GM15510 (cell line): Measurements from ENCODE around the gene METTL21A.
A peak's percentile ranks its signal among the peaks of the same experiment; 100 is the strongest.

Source experiments
- POLR2A ChIP-seq: IDR thresholded peaks from 3 replicates; pipeline ENCODE4 v1.6.1; 2011; ENCODE audit warnings: borderline replicate concordance; ENCODE audit not compliant: insufficient read length; ENCODE audit errors: extremely low read depth

Gene METTL21A

GRCh38 chr2:207625014-207625907, at the start of gene METTL21A:
Gene METTL21A (minus strand): TSS chr2:207625394. CDS start chr2:207624375, 1,019 bp downstream.
- peak; percentile 76 for TF ChIP-seq POLR2A

DNA sequence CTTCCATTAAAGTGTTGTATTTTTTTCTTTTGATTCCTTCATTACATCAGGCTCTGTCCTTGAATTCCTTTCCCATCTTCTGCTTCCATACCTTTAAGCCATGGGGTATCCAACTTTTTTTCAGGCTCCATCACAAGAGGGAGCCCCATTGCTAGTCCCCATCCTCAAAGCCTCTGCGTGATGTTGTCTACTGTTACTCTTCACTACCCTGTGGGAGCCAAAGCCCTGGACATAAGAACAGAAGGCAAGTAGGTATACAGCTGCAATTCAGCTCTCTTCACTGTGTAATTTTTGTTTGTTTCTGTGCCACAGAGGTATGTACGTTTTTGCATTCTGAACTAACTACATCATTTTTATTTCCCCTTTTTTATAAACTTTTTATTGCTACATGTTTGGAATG, 49.6 kb upstream of the METTL21A start:
- TF ChIP-seq POLR2A, result no peak

DNA sequence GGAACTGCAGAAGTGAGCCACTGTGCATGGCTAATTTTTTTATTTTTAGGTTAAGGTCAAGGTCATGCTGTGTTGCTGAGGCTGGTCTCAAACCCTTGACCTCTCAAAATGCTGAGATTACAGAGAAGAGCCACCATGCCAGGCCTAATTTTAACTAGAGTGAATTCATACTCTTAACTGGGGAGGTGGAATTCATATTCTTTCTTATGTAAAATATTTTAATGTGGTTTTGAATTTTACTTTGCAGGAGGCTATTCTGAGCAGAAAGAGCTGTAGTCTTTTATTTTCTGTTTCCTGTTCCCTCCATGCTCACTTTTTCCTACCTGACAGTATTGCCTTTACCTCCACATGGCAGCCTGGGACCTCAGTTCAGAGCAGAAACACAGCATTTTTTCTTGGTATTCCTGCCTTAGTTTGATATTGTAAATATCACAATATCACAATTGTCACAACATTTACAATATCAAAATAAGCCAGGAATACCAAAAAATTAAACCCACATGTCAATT, 49.1 kb upstream of the METTL21A start:
- no peak for TF ChIP-seq POLR2A

DNA sequence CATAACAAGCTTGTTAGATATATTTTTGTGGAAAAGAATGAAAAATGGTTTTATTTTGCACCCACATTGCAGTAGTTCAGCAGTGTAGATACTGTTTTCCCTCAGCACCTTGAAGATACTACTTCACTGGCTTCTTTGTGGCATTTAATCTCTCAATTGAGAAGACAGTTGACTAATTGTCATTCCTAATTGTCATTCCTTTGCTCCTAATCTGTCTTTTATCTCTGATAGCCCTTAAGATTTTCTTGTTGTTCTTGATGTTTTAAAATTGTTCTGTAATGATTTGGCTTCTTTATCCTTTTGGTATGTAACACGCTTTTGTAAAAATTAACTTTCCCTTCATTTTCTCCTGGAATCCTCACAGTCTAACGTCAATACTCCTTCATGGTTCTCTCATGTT, 48.2 kb upstream of the METTL21A start:
- no peak for TF ChIP-seq POLR2A

DNA sequence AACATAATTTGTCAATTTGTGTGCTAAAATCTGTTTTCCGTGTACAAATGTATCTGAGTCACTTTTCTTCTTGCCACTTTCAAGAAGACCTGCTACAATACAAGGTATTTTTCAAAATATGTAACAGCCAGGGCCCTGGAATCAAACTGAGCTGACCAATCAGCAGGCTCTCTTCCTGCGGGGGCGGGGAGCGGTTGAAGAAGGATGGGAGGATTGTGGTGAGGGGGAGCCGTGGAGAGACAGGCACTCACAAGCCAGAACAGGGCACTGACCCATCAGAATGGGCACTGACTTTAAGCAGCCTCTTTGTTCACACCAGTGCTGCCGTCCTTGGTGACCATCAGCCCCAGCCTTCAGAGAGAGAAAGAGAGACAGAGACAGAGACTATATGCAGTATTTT, 45.7 kb upstream of the METTL21A start:
- no peak for TF ChIP-seq POLR2A

DNA sequence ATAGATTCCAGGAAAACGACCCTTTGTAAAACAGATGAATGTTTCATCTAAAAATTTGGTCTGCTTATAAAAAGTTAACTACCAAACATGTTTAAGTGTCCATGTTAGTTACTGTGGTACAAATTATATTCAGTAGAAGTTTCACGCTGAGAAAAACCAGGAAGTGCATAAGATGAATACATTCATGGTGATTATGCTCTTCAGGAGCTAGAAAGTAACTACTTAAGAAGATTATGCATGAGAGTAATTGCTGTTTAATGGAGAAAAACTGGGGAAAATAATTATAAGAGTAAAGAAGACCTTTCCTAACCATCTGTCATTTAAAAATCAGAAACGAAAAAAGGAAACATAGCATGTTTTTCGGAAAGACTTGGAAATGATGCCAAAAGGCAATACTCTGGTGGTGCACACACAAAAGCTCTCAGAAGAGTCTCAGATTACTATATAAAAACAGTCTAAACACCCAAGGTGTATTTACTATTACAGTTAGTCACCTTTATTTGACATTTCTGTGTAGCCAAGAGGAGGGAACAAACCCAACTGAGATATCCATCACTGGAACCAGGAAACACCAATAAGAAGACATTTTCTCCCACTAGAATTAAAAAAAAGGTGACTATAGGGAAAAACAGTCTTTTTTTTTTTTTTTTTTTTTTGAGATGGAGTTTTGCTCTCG, 38.8 kb upstream of the METTL21A start:
- no peak for TF ChIP-seq POLR2A

GRCh38 chr2:207662203-207662602, 37.0 kb upstream of the METTL21A start:
- peak; percentile 18 for TF ChIP-seq POLR2A

GRCh38 chr2:207660994-207661393, 35.8 kb upstream of the METTL21A start:
- TF ChIP-seq POLR2A, result no peak

DNA sequence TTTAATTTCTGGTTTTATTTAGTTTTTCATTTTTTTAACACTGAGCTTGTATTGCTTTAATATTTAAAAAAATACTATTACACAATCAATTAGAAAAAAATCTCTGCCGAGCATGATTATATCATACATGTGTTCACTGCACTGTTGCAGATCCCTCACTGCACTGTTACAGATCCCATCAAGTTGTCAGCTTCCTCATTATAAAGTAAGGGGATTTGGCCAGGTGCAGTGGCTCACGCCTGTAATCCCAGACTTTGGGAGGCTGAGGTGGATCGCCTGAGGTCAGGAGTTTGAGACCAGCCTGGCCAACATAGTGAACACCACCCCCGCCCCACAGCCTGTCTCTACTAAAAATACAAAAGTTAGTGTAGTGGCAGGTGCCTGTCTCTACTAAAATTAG, 33.0 kb upstream of the METTL21A start:
- no peak for TF ChIP-seq POLR2A

DNA sequence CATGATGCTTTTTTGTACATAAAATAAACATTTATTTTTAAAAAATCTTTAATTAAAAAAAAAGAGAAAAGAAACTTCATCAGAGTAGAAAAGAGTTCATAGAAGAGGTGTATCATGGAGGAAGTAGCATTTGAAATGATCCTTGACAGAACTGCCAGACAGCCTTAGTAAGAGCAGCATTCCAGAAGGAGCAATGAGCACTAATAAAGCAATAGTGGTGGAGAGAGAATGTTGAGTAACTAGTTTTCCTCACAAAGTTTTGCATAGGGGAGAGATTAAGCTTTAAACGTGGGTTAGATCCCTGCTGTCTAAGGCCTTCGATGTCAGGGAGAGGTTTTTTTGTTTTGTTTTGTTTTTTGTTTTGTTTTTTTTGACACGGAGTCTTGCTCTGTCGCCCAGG, 29.8 kb upstream of the METTL21A start:
- no peak for TF ChIP-seq POLR2A

GRCh38 chr2:207643892-207644291, 18.7 kb upstream of the METTL21A start:
- TF ChIP-seq POLR2A, result no peak

DNA sequence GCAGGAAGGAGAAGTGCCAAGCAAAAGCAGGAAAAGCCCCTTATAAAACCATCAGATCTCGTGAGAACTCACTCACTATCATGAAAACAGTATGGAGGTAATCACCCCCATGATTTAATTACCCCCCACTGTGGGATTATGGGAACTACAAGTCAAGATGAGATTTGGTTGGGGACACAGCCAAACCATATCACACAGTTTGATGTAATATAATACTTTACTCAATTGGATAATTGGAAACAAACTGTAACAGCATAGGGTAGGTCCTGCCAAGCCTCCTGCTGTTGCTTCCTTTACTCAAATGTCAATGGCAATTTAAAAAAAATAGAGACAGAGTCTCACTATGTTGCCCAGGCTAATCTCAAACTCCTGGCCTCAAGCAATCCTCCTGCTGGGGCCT, 15.5 kb upstream of the METTL21A start:
- no peak for TF ChIP-seq POLR2A

DNA sequence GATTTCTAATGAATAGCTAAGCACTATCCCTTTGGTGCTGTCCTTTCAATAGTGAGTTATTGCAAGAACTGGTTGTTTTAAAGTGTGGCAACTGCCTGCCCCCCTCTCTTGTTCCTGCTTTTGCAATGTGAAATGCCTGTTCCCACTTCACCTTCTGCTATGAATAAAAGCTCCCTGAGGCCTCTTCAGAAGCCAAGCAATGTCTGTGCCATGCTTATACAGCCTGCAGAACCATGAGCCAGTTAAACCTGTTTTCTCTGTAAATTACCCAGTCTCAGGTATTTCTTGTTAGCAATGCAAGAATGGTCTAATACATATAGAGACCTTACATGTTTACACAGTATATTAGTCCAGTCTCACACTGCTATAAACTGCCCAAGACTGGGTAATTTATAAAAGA, 15.0 kb upstream of the METTL21A start:
- TF ChIP-seq POLR2A, result no peak

DNA sequence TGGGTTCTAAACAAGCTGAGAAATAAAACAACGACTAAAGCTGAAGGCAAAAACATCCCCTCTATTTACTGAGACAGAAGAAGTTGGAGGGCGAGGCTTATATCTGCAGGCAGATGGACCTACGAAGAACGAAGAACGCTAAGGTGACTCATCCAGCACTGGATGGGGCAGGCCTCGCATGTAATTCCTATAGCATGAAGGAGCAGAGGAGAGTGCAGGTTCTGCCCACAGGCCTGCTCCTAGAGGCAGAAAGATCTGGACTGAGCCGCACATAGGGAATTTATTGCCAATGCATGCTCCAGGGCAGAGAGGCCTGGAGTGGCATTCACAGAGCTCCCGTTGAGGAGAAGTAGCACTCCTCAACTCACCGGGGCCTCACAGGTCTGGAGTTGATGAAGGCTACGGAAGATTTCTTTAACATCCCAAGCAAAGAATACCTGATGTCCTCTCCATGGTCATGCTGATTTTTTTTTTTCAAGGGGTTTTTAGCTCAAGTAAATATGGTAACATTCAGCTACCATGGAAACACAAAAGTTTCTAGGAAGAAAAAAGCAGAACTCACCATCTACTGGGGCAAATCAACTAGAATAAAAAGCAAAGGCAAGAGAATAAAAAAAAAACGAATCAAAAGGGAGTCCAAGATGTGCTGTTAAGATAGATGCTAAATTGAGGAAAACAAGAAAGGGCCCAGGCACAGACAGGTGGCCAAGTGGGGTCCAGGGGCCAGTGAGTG, 10.4 kb upstream of the METTL21A start:
- TF ChIP-seq POLR2A, result no peak

- no peak for TF ChIP-seq POLR2A
These were observed 8.5 kb upstream of the METTL21A start for GRCh38 chr2:207633686-207634085.
